ENCODE results near the gene APLN.

GRCh38 chrX:129682979-129683378, 28.2 kb upstream of the APLN start:
- no peak for TF ChIP-seq CTCF (IDR thresholded peaks at IDR 0.05; ENCODE audit: insufficient read depth, low read depth, low read length)
- no peak for TF ChIP-seq EZH2 (IDR thresholded peaks at IDR 0.05; ENCODE audit: insufficient read depth, low read length)
